HepG2 (cell line): ENCODE measurements around the gene RBM12. TPM values are rescaled to one million over a fixed set of nuclear protein-coding genes. Genes with fewer than 3 reads are reported as not detected.

Source experiments
- AHR ChIP-seq: IDR thresholded peaks from 2 replicates; pipeline ENCODE4 v1.6.1; 2018; ENCODE audit warnings: missing genetic modification reagents, missing compliant biosample characterization
- BHLHE40 ChIP-seq: IDR thresholded peaks from 2 replicates; pipeline ENCODE4 v1.6.1; 2011; ENCODE audit warnings: low read length, improper control_type of control experiment
- ETV6 ChIP-seq: sonication (generic); formaldehyde crosslinking; conservative IDR thresholded peaks from 2 replicates; pipeline ENCODE4 v1.4.0; 2020; ENCODE audit warnings: missing genetic modification reagents
- FOXP1 ChIP-seq, 2 experiments: fragments of 450-650 bp in 1 of 2; IDR thresholded peaks; 2 replicates each; pipeline ENCODE4 v1.6.1; 2017 to 2018; ENCODE audit warnings: antibody characterized with exemption in 1 of 2
- HMG20A ChIP-seq: IDR thresholded peaks from 2 replicates; pipeline ENCODE4 v1.6.1; 2016; ENCODE audit warnings: borderline replicate concordance
- IRF2 ChIP-seq: IDR thresholded peaks from 2 replicates; pipeline ENCODE4 v1.6.1; 2018; ENCODE audit warnings: missing genetic modification reagents, missing compliant biosample characterization
- MEF2D ChIP-seq: sonication (generic); formaldehyde crosslinking; IDR thresholded peaks from 2 replicates; pipeline ENCODE4 v1.5.1; 2020; ENCODE audit warnings: mild to moderate bottlenecking, missing genetic modification reagents
- NFE2 ChIP-seq: sonication (generic); formaldehyde crosslinking; IDR thresholded peaks from 2 replicates; pipeline ENCODE4 v1.4.0; 2020; ENCODE audit warnings: missing genetic modification reagents
- PRPF4 ChIP-seq: fragments of 200-400 bp; formaldehyde crosslinking; IDR thresholded peaks from 2 replicates; pipeline ENCODE4 v1.6.1; 2016; ENCODE audit warnings: low read length, low read depth; ENCODE audit not compliant: poor library complexity, severe bottlenecking
- RFX5 ChIP-seq: IDR thresholded peaks from 2 replicates; pipeline ENCODE4 v1.6.1; 2011; ENCODE audit warnings: low read depth, low read length, improper control_type of control experiment
- SIN3B ChIP-seq: fragments of 150-350 bp; IDR thresholded peaks from 2 replicates; pipeline ENCODE4 v1.6.1; 2014; ENCODE audit warnings: low read length
- ZMYM4 ChIP-seq: sonication (generic); formaldehyde crosslinking; IDR thresholded peaks from 2 replicates; pipeline ENCODE4 v1.8.1; 2023; ENCODE audit warnings: mild to moderate bottlenecking, missing genetic modification reagents
- ZNF136 ChIP-seq: sonication (generic); formaldehyde crosslinking; IDR thresholded peaks from 2 replicates; pipeline ENCODE4 v1.8.1; 2022; ENCODE audit warnings: low read depth, mild to moderate bottlenecking, moderate library complexity, missing genetic modification reagents
- ZNF180 ChIP-seq: sonication (generic); formaldehyde crosslinking; IDR thresholded peaks from 2 replicates; pipeline ENCODE4 v1.4.0; 2020; ENCODE audit warnings: low read depth, missing genetic modification reagents, borderline replicate concordance
- ZNF572 ChIP-seq: sonication (generic); formaldehyde crosslinking; IDR thresholded peaks from 2 replicates; pipeline ENCODE4 v1.5.1; 2020; ENCODE audit warnings: mild to moderate bottlenecking, missing genetic modification reagents
- ZNF709 ChIP-seq: sonication (generic); formaldehyde crosslinking; IDR thresholded peaks from 2 replicates; pipeline ENCODE4 v1.5.0; 2020; ENCODE audit warnings: mild to moderate bottlenecking, missing genetic modification reagents
- ZNF790 ChIP-seq: sonication (generic); formaldehyde crosslinking; IDR thresholded peaks from 2 replicates; pipeline ENCODE4 v1.8.0; 2022; ENCODE audit warnings: missing genetic modification reagents, mild to moderate bottlenecking, borderline replicate concordance
- polyA plus RNA-seq, 8 experiments: library from polyadenylated mRNA; depleted of rRNA in 3 of 8; stranded (reverse) in 7 of 8; unstranded in 1 of 8; fragments of >200 nt; fragmentation: Illumina TruSeq in 4 of 8; extraction: Trizol in 4 of 8; gene quantifications; 2 replicates each; pipeline versions ENCODE4 v1.2.1 to v1.2.3, GENCODE V29; 2011 to 2016; ENCODE audit warnings: low read depth in 4 of 8, missing spikeins in 1 of 8, mixed read lengths in 1 of 8; ENCODE audit not compliant: insufficient read depth in 1 of 8
- total RNA-seq, 5 experiments: library from RNA; depleted of rRNA; stranded (reverse); fragments of >200 nt; fragmentation: Illumina TruSeq; extraction: Trizol; gene quantifications; 2 replicates each; pipeline ENCODE4 v1.2.3, GENCODE V29; 2016; ENCODE audit warnings: low read depth in 1 of 5
- TF ChIP-seq, protein P1 (sequence below): sonication (generic); formaldehyde crosslinking; IDR thresholded peaks from 2 replicates; pipeline ENCODE4 v1.4.0; 2020; ENCODE audit warnings: missing genetic modification reagents
- TF ChIP-seq, protein P2 (sequence below): sonication (generic); formaldehyde crosslinking; IDR thresholded peaks from 2 replicates; pipeline ENCODE4 v1.4.0; 2020; ENCODE audit warnings: missing genetic modification reagents
- TF ChIP-seq, protein P3 (sequence below): sonication (generic); formaldehyde crosslinking; IDR thresholded peaks from 2 replicates; pipeline ENCODE4 v1.8.0; 2022; ENCODE audit warnings: missing genetic modification reagents, mild to moderate bottlenecking, inconsistent platforms, borderline replicate concordance
- TF ChIP-seq, protein P4 (sequence below): sonication (generic); formaldehyde crosslinking; IDR thresholded peaks from 2 replicates; pipeline ENCODE4 v1.5.1; 2020; ENCODE audit warnings: missing genetic modification reagents, mild to moderate bottlenecking, borderline replicate concordance
- TF ChIP-seq, protein P5 (sequence below): IDR thresholded peaks from 2 replicates; pipeline ENCODE4 v1.4.0; 2020; ENCODE audit warnings: mild to moderate bottlenecking, missing genetic modification reagents

The RBM12 gene
- total and polyA plus RNA-seq, 2 of the 13 experiments (the other 11 are each of a cell fraction or from before 2014, with no cell fraction given) = 97.9 to 104 TPM

DNA sequence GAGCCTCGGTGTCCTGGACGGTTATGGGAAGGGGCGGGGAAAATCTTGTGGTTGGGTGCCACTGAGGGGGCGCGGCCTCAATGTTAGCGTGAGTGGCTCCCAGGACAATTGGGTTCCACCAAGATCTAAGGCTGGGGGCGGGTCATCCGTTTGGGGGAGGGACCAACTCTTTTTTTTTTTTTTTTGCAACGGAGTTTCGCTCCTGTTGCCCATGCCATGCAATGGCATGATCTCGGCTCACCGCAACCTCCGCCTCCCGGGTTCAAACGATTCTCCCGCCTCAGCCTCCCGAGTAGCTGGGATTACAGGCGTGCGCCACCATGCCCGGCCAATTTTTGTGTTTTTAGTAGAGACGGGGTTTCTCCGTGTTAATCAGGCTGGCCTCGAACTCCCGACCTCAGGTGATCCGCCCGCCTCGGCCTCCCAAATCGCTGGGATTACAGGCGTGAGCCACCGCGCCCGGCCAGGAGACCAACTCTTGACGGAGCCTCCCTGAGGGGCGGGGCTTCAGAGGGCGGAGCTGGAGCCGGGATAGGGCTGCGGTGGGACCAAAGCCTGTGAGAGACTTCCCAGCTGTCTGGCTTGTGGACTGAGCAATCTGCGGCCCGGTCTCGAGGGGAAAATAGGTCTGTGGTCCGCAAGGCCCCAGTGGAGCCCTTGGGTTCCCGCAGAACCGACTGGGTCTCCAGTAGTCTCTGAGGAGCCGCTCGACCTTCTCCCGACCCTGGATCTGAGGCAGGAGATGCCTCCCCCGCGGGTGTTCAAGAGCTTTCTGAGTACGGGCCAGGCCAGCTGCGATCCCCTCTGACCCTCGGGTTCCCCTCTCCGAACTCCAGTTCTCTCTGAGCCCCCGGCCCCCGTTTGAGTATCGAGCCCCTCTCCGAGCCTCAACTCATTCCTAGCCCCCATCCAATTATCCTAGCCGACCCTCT, 48.0 kb downstream of the RBM12 start (continued):
- TF ChIP-seq ZNF180 (CRISPR knock-in tag) = 0 out of 2 replicates have a peak, but pooled peaks have one; percentile 28
- TF ChIP-seq BHLHE40 = no peak
- TF ChIP-seq, protein P1, sequence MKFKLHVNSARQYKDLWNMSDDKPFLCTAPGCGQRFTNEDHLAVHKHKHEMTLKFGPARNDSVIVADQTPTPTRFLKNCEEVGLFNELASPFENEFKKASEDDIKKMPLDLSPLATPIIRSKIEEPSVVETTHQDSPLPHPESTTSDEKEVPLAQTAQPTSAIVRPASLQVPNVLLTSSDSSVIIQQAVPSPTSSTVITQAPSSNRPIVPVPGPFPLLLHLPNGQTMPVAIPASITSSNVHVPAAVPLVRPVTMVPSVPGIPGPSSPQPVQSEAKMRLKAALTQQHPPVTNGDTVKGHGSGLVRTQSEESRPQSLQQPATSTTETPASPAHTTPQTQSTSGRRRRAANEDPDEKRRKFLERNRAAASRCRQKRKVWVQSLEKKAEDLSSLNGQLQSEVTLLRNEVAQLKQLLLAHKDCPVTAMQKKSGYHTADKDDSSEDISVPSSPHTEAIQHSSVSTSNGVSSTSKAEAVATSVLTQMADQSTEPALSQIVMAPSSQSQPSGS = peak; percentile 78; the same call in 1 of the 2 replicates
- TF ChIP-seq FOXP1 (IDR thresholded peaks at IDR 0.05) = peak; percentile 35; the same call in 1 of the 2 replicates
- TF ChIP-seq FOXP1 (CRISPR knock-in tag; IDR thresholded peaks at IDR 0.05) = no peak; the same call in 1 of the 2 replicates
- no peak for TF ChIP-seq MEF2D (CRISPR knock-in tag)
- TF ChIP-seq ZNF572 (CRISPR knock-in tag) = peak; percentile 85
- TF ChIP-seq HMG20A (CRISPR knock-in tag) = peak; percentile 46; the same call in 1 of the 2 replicates
- TF ChIP-seq IRF2 (CRISPR knock-in tag) = peak; percentile 86
- no peak for TF ChIP-seq NFE2 (CRISPR knock-in tag)
- no peak for TF ChIP-seq SIN3B
- 0 out of 2 replicates have a peak, but pooled peaks have one; percentile 22 for TF ChIP-seq AHR (CRISPR knock-in tag)
- peak; percentile 73; the same call in 1 of the 2 replicates for TF ChIP-seq ZNF790 (CRISPR knock-in tag)
- peak; percentile 58 for TF ChIP-seq PRPF4
- TF ChIP-seq, protein P2, sequence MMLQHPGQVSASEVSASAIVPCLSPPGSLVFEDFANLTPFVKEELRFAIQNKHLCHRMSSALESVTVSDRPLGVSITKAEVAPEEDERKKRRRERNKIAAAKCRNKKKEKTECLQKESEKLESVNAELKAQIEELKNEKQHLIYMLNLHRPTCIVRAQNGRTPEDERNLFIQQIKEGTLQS (CRISPR knock-in tag) = no peak
- no peak for TF ChIP-seq RFX5
- TF ChIP-seq, protein P3, sequence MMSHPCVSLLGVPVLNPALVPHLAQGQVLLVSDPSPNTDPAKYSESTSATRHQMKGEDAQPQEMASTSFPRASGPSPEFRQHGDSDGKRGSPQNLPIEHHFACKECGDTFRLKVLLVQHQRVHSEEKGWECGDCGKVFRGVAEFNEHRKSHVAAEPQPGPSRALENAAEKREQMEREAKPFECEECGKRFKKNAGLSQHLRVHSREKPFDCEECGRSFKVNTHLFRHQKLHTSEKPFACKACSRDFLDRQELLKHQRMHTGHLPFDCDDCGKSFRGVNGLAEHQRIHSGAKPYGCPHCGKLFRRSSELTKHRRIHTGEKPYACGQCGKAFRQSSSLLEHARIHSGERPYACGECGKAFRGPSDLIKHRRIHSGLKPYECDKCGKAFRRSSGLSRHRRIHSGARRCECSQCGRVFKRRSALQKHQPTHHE (CRISPR knock-in tag) = no peak
- no peak; the same call in 1 of the 2 replicates for TF ChIP-seq ZNF136 (CRISPR knock-in tag)
- TF ChIP-seq ZMYM4 (CRISPR knock-in tag) = peak; percentile 62; the same call in 1 of the 2 replicates
- TF ChIP-seq ZNF709 (CRISPR knock-in tag) = peak; percentile 94
- TF ChIP-seq, protein P4, sequence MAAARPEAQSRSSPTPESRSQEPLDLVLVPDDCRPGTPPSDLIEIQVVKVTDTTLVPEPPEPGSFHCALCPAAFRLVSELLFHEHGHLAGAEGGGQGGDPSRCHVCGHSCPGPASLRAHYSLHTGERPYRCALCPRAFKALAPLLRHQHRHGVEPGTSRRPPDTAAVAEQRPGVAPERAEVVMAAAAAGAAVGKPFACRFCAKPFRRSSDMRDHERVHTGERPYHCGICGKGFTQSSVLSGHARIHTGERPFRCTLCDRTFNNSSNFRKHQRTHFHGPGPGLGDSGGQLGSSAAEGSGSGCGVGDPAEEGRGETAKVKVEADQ (CRISPR knock-in tag) = peak; percentile 76
- 0 out of 2 replicates have a peak, but pooled peaks have one; percentile 83 for TF ChIP-seq ETV6 (CRISPR knock-in tag)
- TF ChIP-seq, protein P5, sequence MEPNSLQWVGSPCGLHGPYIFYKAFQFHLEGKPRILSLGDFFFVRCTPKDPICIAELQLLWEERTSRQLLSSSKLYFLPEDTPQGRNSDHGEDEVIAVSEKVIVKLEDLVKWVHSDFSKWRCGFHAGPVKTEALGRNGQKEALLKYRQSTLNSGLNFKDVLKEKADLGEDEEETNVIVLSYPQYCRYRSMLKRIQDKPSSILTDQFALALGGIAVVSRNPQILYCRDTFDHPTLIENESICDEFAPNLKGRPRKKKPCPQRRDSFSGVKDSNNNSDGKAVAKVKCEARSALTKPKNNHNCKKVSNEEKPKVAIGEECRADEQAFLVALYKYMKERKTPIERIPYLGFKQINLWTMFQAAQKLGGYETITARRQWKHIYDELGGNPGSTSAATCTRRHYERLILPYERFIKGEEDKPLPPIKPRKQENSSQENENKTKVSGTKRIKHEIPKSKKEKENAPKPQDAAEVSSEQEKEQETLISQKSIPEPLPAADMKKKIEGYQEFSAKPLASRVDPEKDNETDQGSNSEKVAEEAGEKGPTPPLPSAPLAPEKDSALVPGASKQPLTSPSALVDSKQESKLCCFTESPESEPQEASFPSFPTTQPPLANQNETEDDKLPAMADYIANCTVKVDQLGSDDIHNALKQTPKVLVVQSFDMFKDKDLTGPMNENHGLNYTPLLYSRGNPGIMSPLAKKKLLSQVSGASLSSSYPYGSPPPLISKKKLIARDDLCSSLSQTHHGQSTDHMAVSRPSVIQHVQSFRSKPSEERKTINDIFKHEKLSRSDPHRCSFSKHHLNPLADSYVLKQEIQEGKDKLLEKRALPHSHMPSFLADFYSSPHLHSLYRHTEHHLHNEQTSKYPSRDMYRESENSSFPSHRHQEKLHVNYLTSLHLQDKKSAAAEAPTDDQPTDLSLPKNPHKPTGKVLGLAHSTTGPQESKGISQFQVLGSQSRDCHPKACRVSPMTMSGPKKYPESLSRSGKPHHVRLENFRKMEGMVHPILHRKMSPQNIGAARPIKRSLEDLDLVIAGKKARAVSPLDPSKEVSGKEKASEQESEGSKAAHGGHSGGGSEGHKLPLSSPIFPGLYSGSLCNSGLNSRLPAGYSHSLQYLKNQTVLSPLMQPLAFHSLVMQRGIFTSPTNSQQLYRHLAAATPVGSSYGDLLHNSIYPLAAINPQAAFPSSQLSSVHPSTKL (CRISPR knock-in tag) = peak; percentile 74
